HG02610 (cell line): ENCODE data around the gene ZDHHC11.
"Not testable (repeated sequence)": the region's sequence is repeated elsewhere in the genome, so short reads cannot be mapped to it uniquely, and the experiment has no call there.

Experiments
- ATAC-seq: cut with Tn5 transposase; IDR thresholded peaks from one replicate; pipeline ENCODE4 v1.9.1; 2021; ENCODE audit warnings: mild to moderate bottlenecking, moderate library complexity; ENCODE audit not compliant: unreplicated experiment

The ZDHHC11 gene

GRCh38 chr5:880816-881550 is 30.2 kb upstream of the ZDHHC11 start:
- no peak for ATAC-seq

GRCh38 chr5:878677-879076 is 27.9 kb upstream of the ZDHHC11 start:
- not testable (repeated sequence) for ATAC-seq

- ATAC-seq, result no peak
These were observed 27.3 kb upstream of the ZDHHC11 start for GRCh38 chr5:878125-878524.

- no peak for ATAC-seq
These were observed 25.9 kb upstream of the ZDHHC11 start for GRCh38 chr5:876398-877365.

GRCh38 chr5:875931-876330 is 25.1 kb upstream of the ZDHHC11 start:
- ATAC-seq, result no peak

- ATAC-seq, result peak; percentile 55
These were observed 22.5 kb upstream of the ZDHHC11 start for GRCh38 chr5:873328-873727.

- ATAC-seq, result no peak
These were observed 21.5 kb upstream of the ZDHHC11 start for GRCh38 chr5:872301-872700.

- no peak for ATAC-seq
These were observed 21.0 kb upstream of the ZDHHC11 start for GRCh38 chr5:871596-872298.

- no peak for ATAC-seq
These were observed 20.2 kb upstream of the ZDHHC11 start for GRCh38 chr5:870956-871355.

- no peak for ATAC-seq
These were observed 17.8 kb upstream of the ZDHHC11 start for GRCh38 chr5:868428-869135.

GRCh38 chr5:867300-867870 is 16.6 kb upstream of the ZDHHC11 start:
- no peak for ATAC-seq

GRCh38 chr5:865771-866170 is 15.0 kb upstream of the ZDHHC11 start:
- ATAC-seq, result no peak

- ATAC-seq, result no peak
These were observed 14.4 kb upstream of the ZDHHC11 start for GRCh38 chr5:865168-865521.

- ATAC-seq, result no peak
These were observed 13.8 kb upstream of the ZDHHC11 start for GRCh38 chr5:864492-865167.

GRCh38 chr5:863244-863805 is 12.5 kb upstream of the ZDHHC11 start:
- ATAC-seq, result no peak

- no peak for ATAC-seq
These were observed 11.8 kb upstream of the ZDHHC11 start for GRCh38 chr5:862367-863243.

- ATAC-seq, result no peak
These were observed 10.9 kb upstream of the ZDHHC11 start for GRCh38 chr5:861442-862366.
